Activated naive CD8-positive, alpha-beta T cell treated with anti-CD3 and anti-CD28 coated beads, Interleukin-2, amount 50 U/mL, for 16 hours (primary cell): ENCODE results near the gene MARVELD3.

ENCODE experiments used
- DNase-seq: peaks from one replicate; pipeline ENCODE4 v3.0.0-alpha.2; 2020; ENCODE audit warnings: low read depth, low spot score

The MARVELD3 gene

DNA sequence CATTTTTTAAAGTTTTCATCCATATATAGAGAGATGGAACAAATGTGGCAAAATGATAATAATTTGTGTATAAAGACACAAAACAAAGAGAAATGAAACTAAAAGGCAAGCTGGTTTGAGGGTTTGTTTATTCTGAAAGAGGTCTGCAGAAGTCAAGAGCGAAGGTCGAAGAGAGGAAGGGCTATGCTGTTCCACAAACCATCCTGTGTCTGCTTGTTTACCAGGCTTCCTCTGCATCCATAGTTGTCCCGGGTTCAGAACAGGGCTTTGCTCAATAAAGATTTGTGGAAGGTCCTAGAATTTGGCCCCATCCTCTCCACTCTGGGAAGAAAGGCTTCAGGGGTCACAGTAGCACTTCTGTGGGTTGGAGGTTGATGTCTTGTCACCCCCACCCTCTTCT lies 2.4 kb upstream of the MARVELD3 start:
- no peak for DNase-seq

DNA sequence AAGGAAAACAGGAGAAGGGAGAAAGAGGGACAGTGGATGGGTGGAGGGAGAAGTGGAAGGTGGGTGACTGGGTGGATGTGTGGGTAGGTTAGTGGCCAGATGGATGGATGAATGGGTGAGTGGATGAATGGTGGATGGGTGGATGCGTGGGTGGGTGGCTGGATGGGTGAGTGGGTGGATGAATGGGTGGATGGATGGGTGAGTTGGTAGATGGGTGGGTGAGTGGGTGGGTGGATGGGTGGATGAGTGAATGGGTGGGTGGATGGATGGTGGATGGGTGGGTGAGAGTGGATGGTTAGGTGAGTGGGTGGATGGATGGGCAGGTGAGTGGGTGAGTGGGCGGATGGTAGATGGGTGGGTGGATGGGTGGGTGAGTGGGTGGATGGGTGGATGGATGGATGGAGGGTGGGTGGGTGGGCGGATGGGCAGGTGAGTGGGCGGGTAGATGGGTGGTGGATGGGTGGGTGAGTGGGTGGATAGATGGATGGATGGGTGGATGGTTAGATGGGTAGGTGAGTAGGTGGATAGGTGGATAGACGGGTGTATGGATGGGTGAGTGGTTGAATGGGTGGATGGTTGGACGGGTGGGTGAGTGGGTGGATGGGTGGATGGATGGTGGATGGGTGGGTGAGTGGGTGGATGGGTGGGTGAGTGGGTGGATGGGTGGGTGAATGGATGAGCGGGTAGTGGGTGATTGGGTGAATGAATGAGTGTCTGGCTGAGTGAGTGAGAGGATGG lies 702 bp upstream of the MARVELD3 start:
- no peak for DNase-seq

DNA sequence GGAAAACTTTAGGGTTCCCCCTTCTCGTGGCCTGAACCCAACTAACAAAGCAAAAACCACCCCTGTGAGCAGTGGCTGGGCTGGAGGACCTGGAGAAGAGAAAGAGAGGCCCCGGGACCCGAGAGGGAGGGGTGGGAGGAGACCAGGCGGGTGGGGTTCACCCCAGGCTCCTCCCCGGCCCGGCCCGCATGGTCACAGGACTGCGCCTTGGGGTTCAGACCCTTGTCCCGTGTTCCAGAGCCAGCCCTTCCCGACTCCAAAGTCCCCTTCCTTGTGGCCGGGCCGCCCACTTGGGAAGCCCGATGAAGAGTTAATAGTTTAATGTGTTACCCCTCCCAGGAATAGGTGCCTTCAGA lies 852 bp downstream of the MARVELD3 start:
- DNase-seq = no peak

DNA sequence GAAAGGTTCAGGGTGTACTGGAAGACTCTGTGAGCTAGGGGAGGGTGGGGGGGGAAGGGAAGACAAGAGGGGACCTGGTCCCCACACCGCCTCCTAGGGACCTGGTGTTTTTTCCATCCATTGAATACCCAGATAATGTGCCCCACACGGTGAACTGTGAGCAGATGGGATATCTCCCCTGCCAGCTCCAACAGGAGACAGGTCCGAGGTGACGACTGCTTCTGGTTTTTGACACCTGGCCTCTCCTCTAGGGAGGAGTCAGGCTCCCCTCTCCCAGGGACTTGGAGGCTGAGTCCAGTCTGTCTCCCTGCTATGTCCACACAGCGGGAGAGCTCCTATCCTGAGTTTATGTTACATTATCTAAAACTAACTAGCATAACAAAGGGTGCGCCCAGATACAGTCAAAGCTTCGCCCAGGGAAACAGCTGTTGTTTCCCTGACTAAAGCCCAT lies 1.8 kb downstream of the MARVELD3 start:
- DNase-seq = no peak

DNA sequence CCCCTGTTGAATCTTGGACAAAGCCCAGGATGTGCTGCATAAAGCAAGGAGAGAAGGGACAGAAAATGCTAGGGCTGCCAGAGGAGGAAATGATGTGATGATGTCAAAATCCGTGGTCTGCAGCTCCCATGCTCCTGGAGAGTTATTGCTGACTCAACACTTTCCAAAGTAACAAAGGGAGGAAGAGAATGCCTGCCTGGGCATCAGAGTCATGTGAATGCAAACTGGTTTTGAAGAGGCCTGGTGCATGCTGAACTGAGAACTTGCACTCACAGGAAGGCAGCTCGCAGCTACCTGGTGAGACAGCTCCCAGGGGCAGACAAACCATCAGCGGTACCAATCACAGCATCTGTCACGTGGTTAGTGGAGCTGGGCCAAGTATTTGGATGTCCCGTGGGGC lies 2.8 kb downstream of the MARVELD3 start:
- no peak for DNase-seq

DNA sequence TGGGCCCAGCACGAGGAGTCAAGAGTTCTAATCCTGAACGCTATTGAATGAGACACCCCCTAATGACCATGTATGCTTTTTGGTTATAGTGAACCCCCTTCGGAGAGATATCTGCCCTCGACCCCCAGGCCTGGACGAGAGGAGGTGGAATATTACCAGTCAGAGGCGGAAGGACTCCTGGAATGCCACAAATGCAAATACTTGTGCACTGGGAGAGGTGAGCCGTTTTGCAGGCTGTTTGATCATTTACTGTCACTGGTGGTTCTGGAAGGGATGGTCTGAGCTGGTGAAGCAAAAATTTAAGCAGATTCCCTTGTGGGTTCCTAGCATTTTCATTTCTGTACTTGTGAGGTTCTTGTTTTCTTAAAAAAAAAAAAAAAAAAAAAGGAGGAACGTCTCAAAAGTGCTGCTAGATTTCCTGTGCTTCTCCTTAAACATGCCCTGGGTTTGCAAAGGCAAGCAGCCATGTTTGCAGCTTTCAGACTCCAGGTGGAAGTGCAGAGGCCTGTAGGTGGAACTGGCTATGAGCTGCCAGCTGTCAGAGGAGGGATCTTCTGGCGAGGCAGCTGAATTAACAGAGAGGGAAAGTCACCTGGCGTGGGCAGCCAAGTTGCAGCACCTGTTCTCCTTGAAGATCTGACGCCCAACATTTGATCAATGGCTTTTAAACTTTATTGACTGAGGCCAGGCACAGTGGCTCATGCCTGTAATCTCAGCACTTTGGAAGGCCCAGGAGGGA lies 3.5 kb downstream of the MARVELD3 start:
- DNase-seq = no peak

DNA sequence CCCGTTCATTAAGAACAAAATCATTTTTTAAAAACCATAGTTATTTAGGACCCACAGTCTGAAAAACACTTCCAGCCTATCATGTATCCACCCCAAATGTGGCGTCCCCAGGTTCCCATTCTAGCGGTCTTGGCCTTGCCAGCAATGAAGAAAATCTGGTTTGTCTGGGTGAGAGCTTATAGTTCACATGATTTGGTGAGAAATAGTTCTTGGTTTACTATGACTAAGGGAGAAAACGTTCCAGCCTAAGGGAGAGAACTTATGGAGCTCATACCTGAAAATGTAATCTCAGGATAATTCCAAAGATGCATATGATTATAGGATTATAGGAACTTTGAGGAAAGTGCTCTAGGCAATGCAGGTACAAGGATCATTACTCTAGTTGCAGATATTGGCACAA lies 4.8 kb downstream of the MARVELD3 start:
- no peak for DNase-seq

DNA sequence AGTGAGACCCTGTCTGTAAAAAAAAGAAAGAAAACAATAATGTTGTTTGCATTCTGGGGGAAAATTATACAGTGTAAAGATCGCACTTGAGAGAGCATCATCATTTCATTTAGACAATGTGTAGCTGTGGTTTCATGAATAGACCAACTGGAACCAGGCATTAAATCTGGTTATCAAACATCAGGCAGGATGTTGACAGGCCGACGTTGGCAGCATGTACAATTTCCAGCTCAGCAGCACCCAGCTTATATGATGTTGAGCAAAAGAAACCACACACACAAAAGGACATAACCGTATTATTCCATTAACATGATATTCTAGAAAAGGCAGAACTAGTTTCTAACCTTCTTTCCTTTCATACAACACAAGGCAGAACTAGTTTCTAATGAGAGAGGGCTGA lies 5.8 kb downstream of the MARVELD3 start:
- DNase-seq = no peak

DNA sequence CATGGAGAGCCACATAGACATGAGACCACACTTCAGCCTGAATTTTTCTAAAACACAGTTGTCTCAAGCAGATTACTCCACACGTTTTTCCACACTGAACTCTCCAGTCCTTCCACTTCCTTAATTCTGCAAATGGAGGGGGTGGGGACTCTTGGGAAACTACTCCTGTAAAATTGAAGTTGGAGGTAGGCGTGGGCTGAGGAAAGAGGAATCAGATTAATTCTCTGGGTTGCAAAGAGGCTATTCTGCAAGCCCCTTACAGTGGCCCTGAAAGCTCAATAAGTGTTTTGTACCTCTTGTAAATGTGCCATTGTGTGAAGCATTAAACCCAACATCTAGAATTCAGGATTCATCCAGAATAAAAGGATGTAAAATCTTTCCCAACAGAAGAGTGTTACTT lies 9.6 kb downstream of the MARVELD3 start:
- DNase-seq = no peak

DNA sequence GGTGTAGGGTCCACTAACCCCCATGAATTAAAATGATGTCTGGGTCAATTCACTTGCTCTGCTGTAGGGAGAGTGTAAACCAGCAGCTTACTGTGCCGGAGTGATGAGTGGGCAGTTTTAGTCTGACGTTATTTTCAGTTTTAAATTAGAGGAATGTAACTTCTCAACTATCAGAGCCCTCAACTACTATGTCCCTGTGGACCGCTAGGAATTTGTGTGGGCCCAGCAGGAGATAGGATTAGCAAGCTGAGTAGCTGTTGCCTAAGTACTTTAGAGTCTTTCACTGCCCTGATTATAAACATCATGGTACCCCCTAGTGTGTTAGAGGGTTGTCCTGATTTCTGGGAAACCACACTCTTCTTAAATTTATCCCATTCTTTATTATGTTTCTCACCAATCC lies 11.4 kb downstream of the MARVELD3 start:
- DNase-seq = no peak

DNA sequence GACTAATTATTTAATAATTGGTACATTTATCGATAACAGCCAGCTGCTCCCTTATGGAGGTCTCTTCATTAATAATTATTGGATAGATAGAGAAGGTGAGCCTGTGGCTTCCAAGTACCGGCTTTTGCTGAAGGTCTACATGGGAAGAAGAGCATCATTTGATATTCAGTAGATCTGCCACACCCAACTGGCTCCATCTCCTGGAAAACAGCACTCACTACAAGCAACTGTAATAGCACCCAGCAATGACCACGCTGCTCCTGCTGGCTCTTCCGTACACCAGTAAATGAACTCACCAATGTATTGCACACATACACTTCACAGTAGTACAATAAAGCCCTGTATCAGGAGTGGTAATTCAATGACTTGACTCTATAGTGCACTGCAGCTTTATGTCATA lies 19.5 kb downstream of the MARVELD3 start:
- DNase-seq = no peak

DNA sequence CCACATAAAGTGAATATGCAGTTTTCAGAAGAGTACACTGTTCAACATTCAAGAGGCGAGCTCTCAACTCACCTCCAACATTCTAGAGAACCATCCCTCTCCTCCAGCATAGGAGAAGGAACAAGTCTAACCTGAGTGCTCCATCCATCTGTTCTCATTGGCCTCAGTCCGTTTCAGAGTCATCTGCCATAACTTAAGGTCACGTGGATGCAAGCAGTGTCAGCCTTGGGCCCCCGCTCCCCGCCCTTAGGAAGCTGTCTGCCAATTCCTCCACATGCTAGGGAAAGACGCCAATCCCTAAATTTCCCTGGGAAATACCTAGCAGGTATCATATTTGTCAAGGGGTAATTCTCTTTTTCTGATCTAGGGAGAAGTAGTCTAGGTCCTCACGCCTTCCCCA lies 21.4 kb downstream of the MARVELD3 start:
- DNase-seq = no peak

DNA sequence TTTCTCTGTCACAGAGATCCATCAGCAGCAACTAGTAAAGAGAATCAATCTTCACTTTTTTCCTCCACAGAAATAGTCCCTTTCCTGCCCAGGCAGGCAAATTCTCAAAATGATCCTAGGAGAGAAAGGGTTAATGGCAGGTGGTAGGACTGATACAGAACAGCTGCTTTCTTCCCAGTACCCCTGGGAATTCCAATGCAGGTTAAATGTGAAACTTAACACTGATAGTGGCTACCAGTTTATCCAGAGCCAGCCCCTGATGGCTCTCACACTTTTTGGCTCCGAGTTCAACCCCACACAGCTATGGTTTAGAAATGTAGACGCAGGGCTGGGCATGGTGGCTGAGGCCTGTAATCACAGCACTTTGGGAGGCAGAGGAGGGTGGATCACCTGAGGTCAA lies 22.2 kb downstream of the MARVELD3 start:
- DNase-seq = no peak

DNA sequence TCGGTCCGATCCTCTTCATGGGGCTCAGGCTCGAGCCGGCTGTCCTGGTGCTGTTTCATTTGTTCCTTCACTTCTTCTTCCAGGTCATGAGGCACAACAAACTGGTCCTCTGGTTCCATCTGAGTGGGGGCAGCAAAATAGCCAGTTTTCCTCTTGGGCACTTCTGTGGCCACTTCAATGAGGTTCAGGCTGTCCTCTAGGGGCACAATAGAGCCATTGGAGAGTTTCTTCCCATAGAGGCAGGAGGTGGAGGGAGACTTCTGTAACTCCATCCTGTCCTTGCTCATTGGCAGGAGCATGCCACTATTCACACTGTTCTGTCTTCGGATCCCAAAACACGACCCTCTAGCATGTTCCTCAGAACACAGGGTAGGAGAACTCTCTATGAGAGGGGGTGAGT lies 22.9 kb downstream of the MARVELD3 start:
- DNase-seq = no peak

DNA sequence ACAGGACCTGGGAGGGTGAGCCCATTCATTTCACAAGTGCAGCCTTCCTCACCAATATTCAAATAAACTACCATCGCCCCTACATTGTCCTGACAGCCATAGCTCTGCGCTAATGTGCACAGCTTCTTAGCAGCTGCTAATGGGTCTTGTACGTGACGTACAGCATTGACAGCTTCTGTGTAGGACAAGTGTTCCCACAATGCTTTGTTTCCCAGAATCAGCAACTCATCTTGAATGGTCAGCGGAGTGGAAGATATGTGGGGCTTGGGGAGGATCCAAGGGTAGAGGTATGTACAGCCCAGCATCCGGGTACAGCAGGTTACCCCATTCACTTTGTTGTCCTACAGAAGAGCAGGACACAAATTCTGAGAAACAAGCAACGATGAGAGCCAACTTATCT lies 23.7 kb downstream of the MARVELD3 start:
- DNase-seq = no peak

DNA sequence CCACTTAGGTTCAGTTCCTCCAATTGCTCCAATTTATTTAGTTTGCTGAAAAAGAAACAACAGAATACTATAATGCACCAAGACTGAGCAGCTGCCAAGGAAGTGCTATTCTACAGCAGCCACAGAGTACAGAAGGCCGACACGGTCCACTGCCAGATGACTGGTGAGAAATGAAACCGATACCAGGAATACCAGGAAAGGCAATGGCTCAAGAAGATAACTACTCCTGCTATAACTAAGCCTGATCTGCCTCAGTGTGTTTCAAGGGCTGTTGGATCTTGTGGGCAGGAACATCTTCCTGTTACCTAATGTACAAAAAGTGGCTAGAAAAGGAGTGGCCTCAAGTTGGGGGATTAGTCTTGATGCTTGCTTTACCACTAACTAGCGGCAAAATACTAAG lies 32.8 kb downstream of the MARVELD3 start:
- DNase-seq = no peak

DNA sequence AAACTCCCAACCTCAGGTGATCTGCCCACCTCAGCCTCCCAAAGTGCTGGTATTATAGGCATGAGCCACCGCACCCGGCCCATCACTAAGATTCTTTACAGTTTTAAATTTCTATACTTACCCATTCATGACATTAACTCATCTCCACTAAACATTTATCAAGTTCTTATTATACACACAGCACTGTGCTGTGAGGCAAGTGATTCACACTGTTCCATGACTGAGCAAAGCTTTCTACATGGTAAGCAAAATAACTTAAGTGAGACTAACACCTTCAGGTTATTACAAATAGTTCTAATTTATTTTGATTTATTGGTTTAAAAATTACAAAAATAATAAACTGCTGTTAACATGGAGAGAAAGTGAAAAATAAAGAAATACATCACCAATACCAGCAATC lies 33.5 kb downstream of the MARVELD3 start:
- DNase-seq = no peak

DNA sequence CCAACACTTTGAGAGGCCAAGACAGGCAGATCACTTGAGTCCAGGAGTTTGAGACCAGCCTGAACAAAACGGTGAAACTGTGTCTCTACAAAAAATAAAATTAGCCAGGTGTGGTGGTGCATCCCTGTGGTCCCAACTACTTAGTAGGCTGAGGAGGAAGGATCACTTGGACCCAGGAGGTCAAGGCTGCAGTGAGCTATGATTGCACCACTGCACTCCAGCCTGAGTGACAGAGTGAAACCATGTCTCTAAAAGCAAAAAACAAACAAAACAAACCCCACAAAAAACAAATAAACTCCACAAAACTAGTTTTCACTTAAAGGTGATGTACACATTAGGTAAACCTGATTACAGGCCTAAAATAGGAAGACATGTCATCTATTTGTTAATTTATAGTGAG lies 40.3 kb downstream of the MARVELD3 start:
- DNase-seq = no peak

DNA sequence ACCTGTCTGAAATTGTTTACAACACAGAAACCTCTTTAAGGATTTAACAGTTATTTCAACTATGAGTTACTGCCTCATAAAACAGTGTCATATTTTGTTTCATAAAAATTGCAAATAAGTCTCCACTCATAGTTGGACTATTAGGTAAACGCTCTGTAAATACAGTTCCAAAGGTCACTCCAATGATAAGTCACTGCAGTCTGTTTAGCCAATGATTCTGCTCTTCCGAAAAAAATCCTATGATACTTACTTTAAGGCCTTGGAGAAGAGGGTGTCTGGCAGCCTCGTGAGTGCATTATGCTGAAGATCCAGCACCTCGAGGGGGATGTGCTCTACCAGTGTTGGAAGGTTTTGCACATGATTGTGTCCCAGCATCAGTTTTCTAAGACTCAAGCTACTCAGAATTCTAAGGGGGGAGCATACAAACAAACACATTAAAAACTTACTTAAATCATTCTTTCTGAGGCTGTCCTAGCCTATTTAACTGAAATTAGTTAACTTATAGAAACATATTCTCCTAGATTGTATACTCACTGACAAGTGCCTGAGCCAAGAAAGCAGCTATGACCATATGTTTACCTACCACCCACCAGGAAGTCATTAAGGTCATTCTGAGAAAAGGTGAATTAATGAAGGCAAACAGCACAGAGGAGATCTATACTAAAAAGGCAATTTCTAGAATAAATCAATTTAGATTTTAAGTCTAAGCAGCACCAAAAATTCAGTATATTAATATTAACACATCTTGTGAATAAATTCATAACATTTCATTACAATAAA lies 41.1 kb downstream of the MARVELD3 start:
- DNase-seq = no peak

DNA sequence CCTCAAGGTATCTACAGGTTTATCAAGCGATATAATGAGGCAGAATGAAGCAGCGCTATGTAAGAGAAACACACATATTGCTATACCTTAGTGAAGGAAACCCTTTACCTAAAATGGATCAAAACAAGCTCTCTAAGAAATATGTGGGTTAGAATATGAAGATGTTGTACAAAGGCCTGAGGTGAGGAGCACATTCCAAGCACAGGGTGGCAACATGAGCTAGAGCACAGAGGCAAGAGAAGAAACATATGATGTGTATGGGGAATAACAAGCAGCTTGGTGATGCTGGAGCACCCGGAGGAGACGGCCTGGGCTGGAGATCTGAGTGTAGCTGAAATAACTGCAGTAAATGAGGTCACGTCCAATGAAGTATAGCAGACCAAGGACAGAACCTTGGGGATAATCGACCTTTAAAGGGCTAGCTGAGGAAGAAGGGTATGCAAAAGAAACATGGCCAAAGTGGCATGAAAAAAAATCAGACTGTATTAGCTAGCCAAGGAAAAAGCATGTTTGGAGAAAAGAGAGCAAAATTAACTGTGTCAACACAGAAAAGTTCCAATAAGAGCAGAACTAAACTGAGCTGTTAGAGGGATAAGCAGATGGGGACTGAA lies 44.0 kb downstream of the MARVELD3 start:
- DNase-seq = no peak

DNA sequence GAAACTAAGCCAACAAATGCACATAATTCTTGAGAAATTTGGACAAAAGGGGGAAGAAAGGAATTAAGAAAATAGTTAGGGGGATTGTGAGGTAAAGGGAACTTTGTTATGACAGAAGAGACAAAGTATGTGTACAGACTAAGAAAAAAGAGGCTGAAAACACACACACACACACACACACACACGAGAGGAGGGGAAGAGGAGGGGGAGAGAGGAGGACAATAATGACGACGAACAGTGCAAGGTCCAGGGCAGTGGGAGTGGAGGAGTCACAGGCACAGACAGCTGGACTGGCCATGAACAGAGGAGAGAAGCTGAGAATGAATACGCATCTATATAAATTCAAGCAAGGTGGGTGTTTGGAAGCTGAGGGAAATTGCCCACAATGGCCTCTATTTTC lies 44.6 kb downstream of the MARVELD3 start:
- DNase-seq = no peak

DNA sequence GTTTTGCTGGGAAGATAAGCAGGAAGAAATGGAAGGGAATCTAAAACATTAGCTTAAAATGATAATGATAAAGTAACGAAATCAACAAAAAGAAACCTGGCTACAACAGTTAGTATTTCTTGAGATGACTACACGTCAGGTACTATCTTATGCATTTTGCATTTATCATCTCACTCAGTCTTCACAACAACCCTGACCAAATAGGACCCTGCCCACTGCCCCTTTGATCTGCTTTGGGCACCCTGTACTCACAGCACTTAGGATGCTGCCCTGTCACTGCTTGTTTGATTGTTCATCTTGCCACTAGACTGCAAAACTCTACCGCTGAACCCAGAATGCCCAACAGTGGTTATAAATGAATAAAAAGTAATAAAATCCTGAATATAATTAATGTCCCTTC lies 45.2 kb downstream of the MARVELD3 start:
- no peak for DNase-seq
